Activated naive CD4-positive, alpha-beta T cell treated with anti-CD3 and anti-CD28 coated beads, Interleukin-2, amount 10 ng/mL, durations not matched to agents 7 days and 5 days (primary cell): ENCODE measurements around the gene KAZN.

Experiments
- CTCF ChIA-PET: fragments of 350-600 bp; sonication (Branson Sonifier 250); formaldehyde crosslinking; loops from one replicate; lab custom pipeline; 2021; ENCODE audit warnings: antibody characterized with exemption; lab: Charles Lee
- DNase-seq: peaks from one replicate; pipeline ENCODE4 v3.0.0-alpha.2; 2020
- H3K27ac Mint-ChIP-seq: one replicate; pipeline ENCODE4 v1.8.0; 2021; ENCODE audit warnings: mild to moderate bottlenecking, moderate library complexity, mixed read lengths
- H3K27me3 Mint-ChIP-seq: one replicate; pipeline ENCODE4 v1.8.0; 2021; ENCODE audit warnings: mild to moderate bottlenecking, mixed read lengths
- H3K36me3 Mint-ChIP-seq: one replicate; pipeline ENCODE4 v1.8.0; 2021; ENCODE audit warnings: mixed read lengths
- H3K4me1 Mint-ChIP-seq: one replicate; pipeline ENCODE4 v1.8.0; 2021; ENCODE audit warnings: mixed read lengths
- H3K4me3 Mint-ChIP-seq: one replicate; pipeline ENCODE4 v1.8.0; 2021; ENCODE audit warnings: mild to moderate bottlenecking, moderate library complexity, mixed read lengths
- H3K9me3 Mint-ChIP-seq: one replicate; pipeline ENCODE4 v1.8.0; 2021; ENCODE audit warnings: mixed read lengths

Gene KAZN

DNA sequence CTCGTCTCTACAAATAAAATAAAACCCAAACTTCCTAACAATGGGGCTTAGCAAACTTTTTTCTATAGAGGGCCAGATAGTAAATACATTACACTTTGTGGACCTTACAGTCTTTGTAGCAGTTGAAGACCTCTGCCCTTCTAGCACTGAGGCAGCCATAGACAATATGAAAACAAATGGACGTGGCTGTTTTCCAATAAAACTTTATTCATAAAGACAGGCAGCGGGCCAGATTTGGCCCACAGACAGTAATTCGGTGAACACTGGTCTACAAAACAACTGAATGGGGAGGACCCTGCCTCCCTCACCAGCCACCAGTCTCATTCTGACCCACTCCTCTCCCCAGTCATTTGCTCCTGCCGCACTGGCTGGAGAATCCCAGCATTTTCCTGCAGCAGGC, 162.3 kb downstream of the KAZN start:
- Mint-ChIP-seq H3K4me3 (no peak overlapping the region), H3K4me1 (no peaks in the 10 kb centered on the region), H3K9me3 (no peaks in the 10 kb centered on the region), H3K27me3 (peaks cover 13% of the 10 kb centered on the region), H3K27ac (no peak overlapping the region), H3K36me3 (no peaks in the 10 kb centered on the region)
- DNase-seq, result no peak
- CTCF ChIA-PET, result no interaction called here

DNA sequence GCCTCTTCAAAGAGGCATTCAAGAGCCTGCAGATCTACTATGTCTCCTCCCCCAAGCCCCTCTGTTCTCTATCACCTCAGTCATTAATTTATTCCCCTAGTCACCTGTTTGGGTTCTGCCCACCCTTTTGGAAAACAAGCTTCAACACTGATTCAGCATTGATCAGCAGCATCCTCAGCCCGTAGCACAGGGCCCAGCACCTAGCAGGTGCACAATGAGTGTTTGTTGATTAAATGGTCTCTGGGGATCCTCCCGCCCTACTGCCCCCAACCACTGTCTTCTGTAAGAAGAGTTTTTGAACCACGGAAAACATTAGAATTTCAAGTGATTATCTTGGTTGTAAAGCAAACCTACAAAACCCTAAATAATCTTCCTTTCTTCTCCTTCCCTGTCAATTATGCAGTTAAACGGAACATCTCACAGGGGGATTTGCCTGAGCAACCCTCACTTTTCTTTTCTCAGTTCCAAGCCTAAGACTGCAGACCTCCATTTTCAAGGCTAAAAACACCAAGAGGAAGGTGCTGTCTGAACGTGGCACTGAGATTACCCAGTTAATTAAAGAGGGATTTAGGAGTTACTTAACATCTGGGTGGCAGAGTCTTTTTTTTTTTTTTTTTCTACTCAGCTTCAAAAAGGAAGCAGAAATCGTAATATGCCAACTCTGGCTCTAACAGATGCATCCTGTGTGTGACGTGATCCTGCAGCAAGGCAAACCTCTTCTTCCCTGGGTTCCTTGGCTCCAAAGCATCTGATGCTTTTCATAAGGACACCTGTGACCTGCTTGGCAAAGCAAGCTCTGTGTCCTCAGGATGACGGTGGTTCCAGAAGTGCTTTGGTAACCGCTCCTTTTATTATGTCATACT, 163.0 kb downstream of the KAZN start:
- DNase-seq, result no peak
- CTCF ChIA-PET, result no interaction called here
- H3K4me1 Mint-ChIP-seq, result no peaks in the 10 kb centered on the region
- peaks cover 13% of the 10 kb centered on the region for H3K27me3 Mint-ChIP-seq
- no peaks in the 10 kb centered on the region for H3K36me3 Mint-ChIP-seq
- no peaks in the 10 kb centered on the region for H3K9me3 Mint-ChIP-seq
- no peak overlapping the region for H3K4me3 Mint-ChIP-seq
- H3K27ac Mint-ChIP-seq, result no peak overlapping the region

DNA sequence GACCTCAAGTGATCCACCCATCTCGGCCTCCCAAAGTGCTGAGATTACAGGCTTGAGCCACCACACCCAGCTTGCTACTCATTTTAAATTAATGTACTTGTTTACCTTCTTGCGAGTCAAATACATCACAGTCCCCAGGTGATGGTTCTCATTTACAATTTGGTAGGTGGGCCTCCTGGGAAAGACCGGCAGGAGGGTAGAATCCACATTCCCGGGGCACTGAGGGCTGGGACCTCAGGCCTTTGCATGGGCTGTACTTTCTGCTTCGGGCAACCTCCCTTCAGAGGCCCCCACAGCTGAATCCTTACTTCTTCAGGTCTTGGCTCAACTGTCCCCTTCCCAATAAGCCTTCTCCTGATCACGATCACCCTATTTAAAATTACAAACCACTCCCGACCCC, 165.5 kb downstream of the KAZN start:
- no peak overlapping the region for H3K27ac Mint-ChIP-seq
- peaks cover 13% of the 10 kb centered on the region for H3K27me3 Mint-ChIP-seq
- no peak for DNase-seq
- H3K4me3 Mint-ChIP-seq, result no peak overlapping the region
- CTCF ChIA-PET, result no interaction called here
- no peaks in the 10 kb centered on the region for H3K9me3 Mint-ChIP-seq
- no peaks in the 10 kb centered on the region for H3K4me1 Mint-ChIP-seq
- no peaks in the 10 kb centered on the region for H3K36me3 Mint-ChIP-seq

DNA sequence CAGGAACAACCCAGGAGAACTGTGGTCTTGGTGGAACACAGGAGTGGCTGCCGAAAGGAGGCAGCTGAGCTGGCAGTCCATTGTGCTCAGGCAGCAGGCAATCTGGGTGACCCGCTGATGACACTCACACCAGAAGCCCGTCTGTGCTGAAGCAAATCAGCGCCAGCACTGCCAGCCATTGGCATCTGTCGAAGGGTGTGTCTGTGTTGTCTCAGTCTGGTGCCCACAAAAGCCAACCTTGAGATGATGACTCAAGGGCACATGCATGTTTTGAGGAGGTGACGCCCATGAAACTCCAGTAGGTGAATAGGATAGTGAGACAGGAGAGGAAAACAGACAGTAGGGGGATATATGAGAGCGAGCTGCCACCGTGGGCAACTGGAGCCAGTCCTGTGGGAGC, 167.3 kb downstream of the KAZN start:
- H3K27me3 Mint-ChIP-seq, result peaks cover 13% of the 10 kb centered on the region
- CTCF ChIA-PET, result no interaction called here

DNA sequence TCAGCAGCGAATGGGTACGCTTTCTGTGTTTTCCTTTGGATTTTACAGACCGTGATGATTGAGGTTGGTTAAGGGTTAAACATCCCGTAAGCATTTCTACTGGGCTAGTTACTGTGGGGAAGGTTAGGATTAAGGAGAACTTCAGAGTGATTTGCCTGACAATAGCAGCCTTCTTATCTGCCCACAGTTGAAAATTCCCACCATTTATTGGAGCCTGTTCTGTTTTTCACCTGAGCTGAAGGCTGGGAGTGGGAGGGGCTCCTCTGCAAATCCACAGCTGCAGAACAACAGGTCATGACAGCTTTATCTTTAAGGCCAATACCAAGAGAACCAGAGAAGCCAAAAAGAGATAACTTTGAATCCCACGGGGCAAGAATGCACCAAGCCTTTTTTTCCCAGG, 168.6 kb downstream of the KAZN start:
- Mint-ChIP-seq H3K4me1 (no peaks in the 10 kb centered on the region), H3K36me3 (no peaks in the 10 kb centered on the region), H3K27me3 (peaks cover 2% of the 10 kb centered on the region), H3K4me3 (no peak overlapping the region), H3K9me3 (no peaks in the 10 kb centered on the region), H3K27ac (no peak overlapping the region)
- CTCF ChIA-PET, result no interaction called here
- no peak for DNase-seq

More for the DNA sequence above, 167.3 kb downstream of the KAZN start:
- no peak for DNase-seq
- Mint-ChIP-seq H3K4me1 (no peaks in the 10 kb centered on the region), H3K9me3 (no peaks in the 10 kb centered on the region), H3K36me3 (no peaks in the 10 kb centered on the region), H3K27ac (no peak overlapping the region), H3K4me3 (no peak overlapping the region)

DNA sequence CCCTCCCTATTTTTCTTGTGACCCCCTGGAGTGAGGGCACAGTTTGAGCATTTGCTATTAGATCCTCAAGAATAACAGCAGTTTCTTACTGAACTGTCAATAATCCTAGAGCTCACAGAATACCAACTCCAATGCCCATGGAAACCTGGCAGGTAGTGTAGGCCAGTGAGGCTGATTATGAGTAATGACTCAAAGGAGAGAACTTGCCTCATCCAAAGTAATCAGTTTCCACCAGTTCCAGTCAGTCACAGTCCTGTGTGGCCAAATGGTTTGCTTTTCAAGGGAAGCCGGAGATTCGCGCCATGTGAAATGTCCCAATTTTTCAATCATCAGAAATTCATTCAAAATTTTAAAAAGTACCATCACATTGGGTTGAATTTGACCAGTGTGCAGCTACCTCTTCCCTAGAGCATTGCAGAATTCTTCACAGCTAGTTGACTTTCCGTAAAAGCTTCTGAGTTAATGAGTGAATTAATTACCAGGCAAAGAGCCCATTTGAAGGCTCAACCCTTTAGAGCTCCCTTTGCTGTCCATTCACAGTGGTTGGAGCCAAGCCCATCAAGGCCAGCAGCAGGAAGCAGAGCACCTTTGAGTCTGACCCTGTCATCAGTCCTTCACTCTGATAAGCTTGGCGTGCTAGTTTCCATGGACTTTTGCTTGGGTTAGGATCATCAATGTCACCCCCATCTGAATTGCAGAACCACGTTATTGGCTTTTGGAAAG, 170.3 kb downstream of the KAZN start:
- CTCF ChIA-PET, result interaction anchor here (1.0 to 1.8 kb wide), 2 partner anchors 11 to 278 kb away, joined by 3 to 4 read pairs; no protein-coding TSS in a partner anchor
- Mint-ChIP-seq H3K9me3 (no peaks in the 10 kb centered on the region), H3K4me1 (no peaks in the 10 kb centered on the region), H3K27me3 (peaks cover 3% of the 10 kb centered on the region), H3K27ac (no peak overlapping the region), H3K4me3 (no peak overlapping the region), H3K36me3 (no peaks in the 10 kb centered on the region)
- no peak for DNase-seq

DNA sequence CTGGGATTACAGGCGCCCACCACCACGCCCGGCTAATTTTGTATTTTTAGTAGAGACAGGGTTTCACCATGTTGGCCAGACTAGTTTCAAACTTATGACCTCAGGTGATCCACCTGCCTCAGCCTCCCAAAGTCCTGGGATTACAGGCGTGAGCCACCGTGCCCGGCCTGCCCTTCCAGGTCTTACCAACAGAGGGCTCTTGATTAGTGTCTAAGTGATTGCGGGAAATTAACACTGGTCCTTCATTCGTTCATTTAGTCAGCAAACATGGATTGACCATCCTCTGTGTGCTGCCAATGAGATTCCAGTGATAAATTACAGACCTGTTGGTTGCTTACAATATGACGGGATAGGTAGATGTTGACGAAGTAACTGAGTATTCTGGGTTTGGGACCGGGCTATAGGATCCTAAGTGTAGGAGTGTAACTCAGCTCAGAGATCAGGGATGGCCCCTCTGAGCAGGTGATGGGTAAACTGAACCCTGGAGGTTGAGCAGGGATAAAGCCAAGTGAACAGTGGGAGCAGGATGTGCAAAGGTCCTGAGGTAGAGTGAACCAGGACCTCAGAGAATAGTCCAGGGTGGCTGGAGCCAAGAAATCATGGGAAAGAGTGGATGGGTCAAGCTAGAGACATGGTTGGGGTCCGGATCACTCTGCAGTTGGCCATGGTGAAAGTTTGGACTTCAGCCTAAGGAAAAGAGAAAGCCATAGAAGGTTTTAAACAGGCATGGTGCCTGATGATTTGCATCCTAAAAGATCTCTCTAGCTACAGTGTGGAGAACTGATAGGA, 171.2 kb downstream of the KAZN start:
- H3K27ac Mint-ChIP-seq, result no peak overlapping the region
- no peaks in the 10 kb centered on the region for H3K9me3 Mint-ChIP-seq
- H3K4me1 Mint-ChIP-seq, result no peaks in the 10 kb centered on the region
- H3K27me3 Mint-ChIP-seq, result peaks cover 3% of the 10 kb centered on the region
- H3K4me3 Mint-ChIP-seq, result no peak overlapping the region
- H3K36me3 Mint-ChIP-seq, result no peaks in the 10 kb centered on the region
- CTCF ChIA-PET, result interaction anchor here (1.0 to 1.8 kb wide), 2 partner anchors 10 to 277 kb away, joined by 3 to 4 read pairs; no protein-coding TSS in a partner anchor
- no peak for DNase-seq

DNA sequence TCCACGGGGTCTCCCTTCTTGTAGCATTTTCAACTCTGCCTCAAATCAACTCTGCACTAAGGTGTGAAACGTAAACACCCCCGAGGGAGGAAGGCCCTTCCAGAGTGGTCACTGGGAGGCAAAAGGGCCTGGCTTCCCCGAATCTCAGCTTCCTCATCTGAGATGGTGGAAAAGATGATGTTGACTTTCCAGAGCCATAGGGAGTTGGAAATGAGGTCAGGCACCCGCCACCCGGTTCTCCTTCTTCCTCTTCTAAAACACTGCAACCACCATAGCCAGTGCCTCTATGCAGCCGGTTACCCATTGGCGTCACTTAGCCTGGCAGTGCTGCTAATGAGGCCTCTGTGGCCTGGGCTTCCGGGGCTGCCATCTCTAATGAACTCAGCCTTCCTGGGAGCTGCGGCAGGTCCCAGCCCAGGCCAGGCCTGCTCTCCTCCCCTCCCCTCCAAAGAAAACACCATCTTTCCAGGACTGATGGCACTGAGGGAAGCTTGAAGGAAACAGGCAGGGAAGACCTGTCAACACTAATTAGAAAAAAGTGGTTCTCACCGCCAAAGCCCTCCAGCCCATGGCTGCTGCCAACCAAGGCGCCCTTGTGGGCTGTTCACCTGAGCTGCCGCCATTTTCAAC, 175.0 kb downstream of the KAZN start:
- Mint-ChIP-seq H3K9me3 (no peaks in the 10 kb centered on the region), H3K27ac (no peak overlapping the region), H3K36me3 (no peaks in the 10 kb centered on the region), H3K4me3 (no peak overlapping the region), H3K27me3 (peaks cover 3% of the 10 kb centered on the region), H3K4me1 (peaks cover 7% of the 10 kb centered on the region)
- CTCF ChIA-PET, result no interaction called here
- DNase-seq, result no peak

DNA sequence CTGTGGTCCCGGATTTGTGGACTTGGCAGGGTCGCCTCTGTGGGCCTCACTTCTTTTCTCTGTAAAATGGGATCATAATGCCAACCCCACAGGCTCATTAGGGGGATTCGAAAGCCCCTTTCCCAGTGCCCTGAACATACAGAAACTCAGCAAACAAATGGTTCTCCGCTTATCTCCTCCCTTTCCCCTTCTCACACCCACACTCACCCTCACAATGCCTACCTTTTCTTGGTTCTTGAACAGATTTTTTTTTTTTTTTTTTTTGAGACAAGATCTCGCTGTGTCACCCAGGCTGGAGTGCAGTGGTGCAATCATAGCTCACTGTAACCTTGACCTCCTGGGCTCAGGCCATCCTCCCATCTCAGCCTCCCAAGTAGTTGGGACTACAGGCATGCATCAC, 175.7 kb downstream of the KAZN start:
- H3K27ac Mint-ChIP-seq, result no peak overlapping the region
- peaks cover 9% of the 10 kb centered on the region for H3K4me1 Mint-ChIP-seq
- DNase-seq, result no peak
- H3K4me3 Mint-ChIP-seq, result no peak overlapping the region
- peaks cover 9% of the 10 kb centered on the region for H3K27me3 Mint-ChIP-seq
- CTCF ChIA-PET, result no interaction called here
- no peaks in the 10 kb centered on the region for H3K36me3 Mint-ChIP-seq
- no peaks in the 10 kb centered on the region for H3K9me3 Mint-ChIP-seq

DNA sequence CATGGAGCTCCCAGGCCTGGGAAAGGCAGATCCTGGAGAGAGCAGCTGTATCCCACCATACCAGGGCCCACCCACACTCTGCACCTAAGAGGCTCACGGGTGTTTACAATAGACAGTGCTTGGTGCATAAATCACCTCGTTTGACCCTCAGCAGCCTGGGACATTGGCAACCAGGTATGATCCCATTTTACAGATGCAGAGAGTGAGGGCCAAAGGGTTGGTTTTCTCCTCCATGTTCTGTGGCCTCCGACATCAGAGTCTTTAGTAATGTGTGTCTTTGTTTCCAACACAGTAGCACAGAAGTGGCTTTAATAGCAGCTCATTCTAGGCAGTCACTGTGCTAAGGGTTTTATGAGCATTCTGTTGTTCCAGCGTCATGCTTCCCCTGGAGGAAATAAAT, 176.5 kb downstream of the KAZN start:
- Mint-ChIP-seq H3K9me3 (no peaks in the 10 kb centered on the region), H3K27me3 (peaks cover 9% of the 10 kb centered on the region)

DNA sequence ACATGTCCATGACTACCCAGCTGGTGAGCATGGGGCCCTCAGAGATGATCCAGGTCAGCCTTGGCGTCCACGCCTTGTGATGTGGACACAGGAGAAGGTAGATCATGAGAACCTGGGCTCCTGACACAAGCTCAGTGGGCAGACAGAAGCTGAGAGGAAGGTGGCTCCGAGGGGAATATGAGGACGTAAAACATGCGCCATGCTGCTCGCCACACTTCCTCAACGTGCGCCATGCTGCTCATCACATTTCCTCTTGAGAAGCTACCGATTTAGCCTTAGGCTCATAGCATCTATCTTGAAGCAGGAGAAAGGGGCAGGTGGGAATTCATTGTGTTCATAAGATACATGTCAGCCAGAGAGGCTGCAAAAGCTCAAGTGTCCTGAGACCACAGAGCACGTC, 176.9 kb downstream of the KAZN start:
- H3K27me3 Mint-ChIP-seq, result peaks cover 9% of the 10 kb centered on the region
- no peak overlapping the region for H3K4me3 Mint-ChIP-seq
- CTCF ChIA-PET, result no interaction called here
- no peak for DNase-seq
- no peaks in the 10 kb centered on the region for H3K9me3 Mint-ChIP-seq
- H3K27ac Mint-ChIP-seq, result no peak overlapping the region
- H3K4me1 Mint-ChIP-seq, result peaks cover 9% of the 10 kb centered on the region
- H3K36me3 Mint-ChIP-seq, result no peaks in the 10 kb centered on the region

More for the DNA sequence above, 176.5 kb downstream of the KAZN start:
- Mint-ChIP-seq H3K27ac (no peak overlapping the region), H3K4me1 (peaks cover 9% of the 10 kb centered on the region), H3K4me3 (no peak overlapping the region), H3K36me3 (no peaks in the 10 kb centered on the region)
- no peak for DNase-seq
- CTCF ChIA-PET, result no interaction called here

DNA sequence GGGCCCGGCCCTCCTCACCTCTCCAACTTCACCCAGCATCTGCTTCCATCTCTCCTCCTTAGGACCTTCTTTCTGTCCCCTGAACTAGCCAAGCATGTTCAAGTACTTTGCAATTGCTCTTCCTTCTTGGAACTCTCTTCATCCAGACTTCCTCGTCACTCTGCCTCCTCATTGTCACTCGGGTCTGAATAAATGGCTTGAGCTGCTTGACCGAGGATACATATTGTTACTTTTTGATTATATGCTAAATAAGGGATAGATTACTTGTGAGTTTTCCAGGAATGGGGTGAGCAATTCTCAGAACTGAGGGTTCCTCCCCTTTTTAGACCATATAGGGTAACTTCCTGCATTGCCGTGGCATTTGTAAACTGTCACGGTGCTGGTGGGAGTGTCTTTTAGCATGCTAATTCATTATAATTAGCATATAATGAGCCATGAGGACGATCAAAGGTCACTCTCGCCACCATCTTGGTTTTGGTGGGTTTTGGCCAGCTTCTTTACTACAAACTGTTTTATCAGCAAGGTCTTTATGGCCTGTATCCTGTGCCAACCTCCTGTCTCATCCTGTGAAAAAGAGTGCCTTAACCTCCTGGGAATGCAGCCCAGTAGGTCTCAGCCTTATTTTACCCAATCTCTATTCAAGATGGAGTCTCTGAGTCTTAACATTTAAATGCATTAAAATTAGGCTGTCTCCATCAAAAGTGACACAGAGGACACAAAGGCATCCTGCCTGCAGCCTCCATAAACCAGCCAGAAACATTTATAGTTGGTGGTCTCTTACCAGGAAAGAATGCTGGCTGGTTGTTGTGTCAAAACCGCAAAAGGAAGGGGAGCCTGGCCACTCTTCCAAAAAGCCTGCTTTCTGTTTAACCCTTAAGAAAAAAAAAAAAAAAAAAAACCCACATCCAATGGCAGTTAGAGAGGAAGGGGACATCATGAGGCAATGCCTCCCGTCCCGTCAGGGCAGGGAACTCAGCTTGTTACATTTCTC, 179.3 kb downstream of the KAZN start:
- Mint-ChIP-seq H3K36me3 (no peaks in the 10 kb centered on the region), H3K4me3 (no peak overlapping the region), H3K27ac (no peak overlapping the region), H3K27me3 (peaks cover 9% of the 10 kb centered on the region), H3K9me3 (no peaks in the 10 kb centered on the region), H3K4me1 (peaks cover 9% of the 10 kb centered on the region)
- DNase-seq, result no peak
- CTCF ChIA-PET, result interaction anchor here (1.5 to 2.6 kb wide), 3 partner anchors 250 to 269 kb away, joined by 4 to 21 read pairs (median 8); no protein-coding TSS in a partner anchor

DNA sequence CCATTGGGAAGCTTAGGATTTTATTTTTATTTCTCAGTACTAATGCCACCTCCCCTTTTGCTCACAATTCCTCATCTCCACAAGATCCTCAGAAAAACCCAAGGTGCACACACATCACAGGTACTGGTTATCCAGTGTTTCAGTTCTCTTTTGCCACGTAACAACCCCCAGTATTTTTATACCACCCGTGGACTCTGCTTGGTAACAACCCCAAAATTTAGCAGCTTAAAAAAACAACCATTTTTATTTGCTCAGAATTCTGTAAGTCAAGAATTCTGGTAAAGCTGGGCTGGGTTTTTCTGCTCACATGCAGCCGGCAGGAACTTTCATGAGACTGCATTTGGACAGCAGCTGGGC, 180.0 kb downstream of the KAZN start:
- no peaks in the 10 kb centered on the region for H3K36me3 Mint-ChIP-seq
- CTCF ChIA-PET, result interaction anchor here (0.9 to 2.6 kb wide), 4 partner anchors 249 to 307 kb away, joined by 3 to 21 read pairs (median 6); no protein-coding TSS in a partner anchor
- H3K4me1 Mint-ChIP-seq, result peaks cover 9% of the 10 kb centered on the region
- no peaks in the 10 kb centered on the region for H3K9me3 Mint-ChIP-seq
- H3K27me3 Mint-ChIP-seq, result peaks cover 8% of the 10 kb centered on the region
- H3K4me3 Mint-ChIP-seq, result no peak overlapping the region
- H3K27ac Mint-ChIP-seq, result no peak overlapping the region
- no peak for DNase-seq
